HCT116 (cell line): ENCODE data around the gene CEP131. TPM values are rescaled to one million over a fixed set of nuclear protein-coding genes. Genes with fewer than 3 reads are reported as not detected.

Experiments
- ATAC-seq: fragments of 200-7000 bp; cut with Tn5 transposase; 2 replicates; pipeline ENCODE4 v1.9.1; 2020; ENCODE audit warnings: mild to moderate bottlenecking, moderate library complexity
- BruUV-seq: library from RNA; stranded (reverse); fragments of 400-500 nt; replicated peaks from 2 replicates; lab custom pipeline; 2021; lab: Mats Ljungman, UMichigan
- CTCF ChIA-PET: fragments of 300-600 bp; sonication (Branson Sonifier 250); formaldehyde crosslinking; loops from one replicate; lab custom pipeline; 2021; ENCODE audit warnings: antibody characterized with exemption; lab: Charles Lee
- POLR2A ChIA-PET: fragments of 300-600, 350-600 bp; sonication (Branson Sonifier 250); formaldehyde crosslinking; loops from one replicate; lab custom pipeline; 2021; ENCODE audit warnings: antibody characterized with exemption; lab: Charles Lee
- RAD21 ChIA-PET, 2 experiments: fragments of 300-600 bp; sonication (Branson Sonifier 250); formaldehyde crosslinking; loops; one replicate each; lab custom pipeline; 2023; ENCODE audit warnings: low total read pairs in 2 of 2; ENCODE audit not compliant: uncharacterized antibody in 2 of 2, unreplicated experiment in 2 of 2, low non-redundant PET in 1 of 2; lab: Charles Lee
- DNase-seq: peaks from one replicate; pipeline ENCODE4 v3.0.0-alpha.2; 2010; ENCODE audit warnings: low read depth, low spot score
- H2AFZ ChIP-seq: fragments of 200-600 bp; shearing (Covaris generic), sonication (generic); 2 replicates; pipeline ENCODE4 v1.6.1; 2017; ENCODE audit warnings: low read depth, mixed run types, mixed read lengths, antibody characterized with exemption, low read length; ENCODE audit not compliant: poor library complexity, severe bottlenecking
- H3K27ac ChIP-seq: 2 replicates; pipeline ENCODE4 v1.5.1; 2012; ENCODE audit warnings: low read depth, low read length
- H3K27me3 ChIP-seq: fragments of 200-600 bp; sonication (generic); 2 replicates; pipeline ENCODE4 v1.6.1; 2016; ENCODE audit warnings: mixed run types, low read length, mixed read lengths; ENCODE audit not compliant: insufficient read depth
- H3K36me3 ChIP-seq, 2 experiments: fragments of 200-500 bp in 1 of 2; fragments of 200-600 bp in 1 of 2; sonication (Bioruptor generic) in 1 of 2; sonication (generic) in 1 of 2; 2 replicates each; pipeline versions ENCODE4 v1.5.1 to v1.6.1; 2014 to 2016; ENCODE audit warnings: low read length in 2 of 2, inconsistent platforms in 1 of 2, mixed read lengths in 1 of 2, mixed run types in 1 of 2; ENCODE audit not compliant: insufficient read depth in 2 of 2, control insufficient read depth in 1 of 2
- H3K4me1 ChIP-seq, 2 experiments: fragments of 200-600 bp in 1 of 2; sonication (generic) in 1 of 2; 2 replicates each; pipeline versions ENCODE4 v1.5.1 to v1.6.1; 2012 to 2017; ENCODE audit warnings: low read length in 2 of 2, inconsistent platforms in 1 of 2, mild to moderate bottlenecking in 1 of 2, mixed read lengths in 1 of 2, mixed run types in 1 of 2, moderate library complexity in 1 of 2; ENCODE audit not compliant: insufficient read depth in 2 of 2, control insufficient read depth in 1 of 2
- H3K4me2 ChIP-seq: fragments of 200-600 bp; sonication (generic); 2 replicates; pipeline ENCODE4 v1.6.1; 2017; ENCODE audit warnings: mixed run types, low read length, mixed read lengths
- H3K4me3 ChIP-seq, 2 experiments: fragments of 200-600 bp in 1 of 2; sonication (generic) in 1 of 2; replicated peaks in 1 of 2; 2 replicates each; pipeline ENCODE4 v1.5.1; 2011 to 2016; ENCODE audit warnings: low read length in 2 of 2, control low read depth in 1 of 2, low read depth in 1 of 2, mild to moderate bottlenecking in 1 of 2, mixed read lengths in 1 of 2, mixed run types in 1 of 2
- H3K79me2 ChIP-seq: fragments of 200-600 bp; sonication (generic); 2 replicates; pipeline ENCODE4 v1.6.1; 2017; ENCODE audit warnings: mild to moderate bottlenecking, mixed run types, low read length, moderate library complexity, mixed read lengths; ENCODE audit not compliant: insufficient read depth
- H3K9ac ChIP-seq: fragments of 200-600 bp; sonication (generic); 2 replicates; pipeline ENCODE4 v1.6.1; 2016; ENCODE audit warnings: low read length, mixed read lengths
- H3K9me2 ChIP-seq: fragments of 200-600 bp; sonication (generic), shearing (Covaris generic); 2 replicates; pipeline ENCODE4 v1.6.1; 2017; ENCODE audit warnings: mixed run types, mild to moderate bottlenecking, moderate library complexity; ENCODE audit not compliant: insufficient read depth
- H3K9me3 ChIP-seq, 2 experiments: fragments of 200-500 bp in 1 of 2; fragments of 200-600 bp in 1 of 2; sonication (Bioruptor generic) in 1 of 2; sonication (generic) in 1 of 2; 2 replicates each; pipeline ENCODE4 v1.6.1; 2014 to 2017; ENCODE audit warnings: low read length in 2 of 2, mixed read lengths in 2 of 2, inconsistent platforms in 1 of 2, low read depth in 1 of 2, mild to moderate bottlenecking in 1 of 2, mixed run types in 1 of 2, moderate library complexity in 1 of 2; ENCODE audit not compliant: control insufficient read depth in 1 of 2, insufficient read depth in 1 of 2
- H4K20me1 ChIP-seq: fragments of 200-600 bp; sonication (generic), shearing (Covaris generic); 2 replicates; pipeline ENCODE4 v1.6.1; 2017; ENCODE audit warnings: mixed run types, mild to moderate bottlenecking, moderate library complexity; ENCODE audit not compliant: insufficient read depth
- CBX3 ChIP-seq: IDR thresholded peaks from 2 replicates; pipeline ENCODE4 v1.6.1; 2012; ENCODE audit warnings: low read depth
- CTCF ChIP-seq, 3 experiments: fragments of 200-600 bp in 1 of 3; sonication (generic) in 1 of 3; IDR thresholded peaks in 2 of 3; conservative IDR thresholded peaks in 1 of 3; 2 replicates each; pipeline ENCODE4 v1.5.1; 2012 to 2017; ENCODE audit warnings: low read depth in 2 of 3, low read length in 2 of 3, antibody characterized with exemption in 1 of 3, borderline replicate concordance in 1 of 3, control low read depth in 1 of 3, mild to moderate bottlenecking in 1 of 3, mixed read lengths in 1 of 3, mixed run types in 1 of 3, moderate library complexity in 1 of 3; ENCODE audit not compliant: insufficient read depth in 1 of 3
- EGR1 ChIP-seq: IDR thresholded peaks from 2 replicates; pipeline ENCODE4 v1.6.1; 2012; ENCODE audit warnings: low read depth
- ELF1 ChIP-seq: IDR thresholded peaks from 2 replicates; pipeline ENCODE4 v1.6.1; 2012; ENCODE audit warnings: low read depth, borderline replicate concordance
- EZH2 ChIP-seq: fragments of 200-600 bp; sonication (generic); IDR thresholded peaks from 2 replicates; pipeline ENCODE4 v1.6.1; 2017; ENCODE audit warnings: antibody characterized with exemption, mixed run types
- EZH2phosphoT487 ChIP-seq: fragments of 200-600 bp; IDR thresholded peaks from 2 replicates; pipeline ENCODE4 v1.6.1; 2018; ENCODE audit warnings: antibody characterized with exemption, borderline replicate concordance
- FOSL1 ChIP-seq: IDR thresholded peaks from 2 replicates; pipeline ENCODE4 v1.6.1; 2012; ENCODE audit warnings: low read depth
- JUND ChIP-seq: IDR thresholded peaks from 2 replicates; pipeline ENCODE4 v1.6.1; 2012
- MAX ChIP-seq: IDR thresholded peaks from 2 replicates; pipeline ENCODE4 v1.6.1; 2012
- RAD21 ChIP-seq: IDR thresholded peaks from 2 replicates; pipeline ENCODE4 v1.6.1; 2012; ENCODE audit warnings: low read depth, mild to moderate bottlenecking
- SP1 ChIP-seq: IDR thresholded peaks from 2 replicates; pipeline ENCODE4 v1.6.1; 2012; ENCODE audit warnings: low read depth
- SRF ChIP-seq: IDR thresholded peaks from 2 replicates; pipeline ENCODE4 v1.6.1; 2012; ENCODE audit warnings: low read depth
- ZFX ChIP-seq: fragments of 450-650 bp; IDR thresholded peaks from 2 replicates; pipeline ENCODE4 v1.6.1; 2017
- ZNF274 ChIP-seq: fragments of 200-500 bp; sonication (Bioruptor generic); IDR thresholded peaks from 2 replicates; pipeline ENCODE4 v1.6.1; 2014; ENCODE audit warnings: mild to moderate bottlenecking, low read depth, low read length, inconsistent platforms
- intact Hi-C: fragments of 100-400 bp; cut with micrococcal nuclease; formaldehyde crosslinking; loops from 2 replicates; pipeline ENCODE4 v1.10.0; 2022
- total RNA-seq: library from RNA; stranded (reverse); gene quantifications from one replicate; pipeline ENCODE4 v1.2.1, GENCODE V29; 2021; ENCODE audit not compliant: unreplicated experiment
- TF ChIP-seq, protein P1 (sequence below): IDR thresholded peaks from 2 replicates; pipeline ENCODE4 v1.6.1; 2011; ENCODE audit warnings: mild to moderate bottlenecking, low read length, moderate library complexity; ENCODE audit not compliant: insufficient replicate concordance; ENCODE audit errors: extremely low read depth
- TF ChIP-seq, protein P2 (sequence below): IDR thresholded peaks from 2 replicates; pipeline ENCODE4 v1.6.1; 2012; ENCODE audit warnings: low read depth

CEP131 gene
- total RNA-seq, 1 experiment from 2014 or later: 30.2 TPM

DNA sequence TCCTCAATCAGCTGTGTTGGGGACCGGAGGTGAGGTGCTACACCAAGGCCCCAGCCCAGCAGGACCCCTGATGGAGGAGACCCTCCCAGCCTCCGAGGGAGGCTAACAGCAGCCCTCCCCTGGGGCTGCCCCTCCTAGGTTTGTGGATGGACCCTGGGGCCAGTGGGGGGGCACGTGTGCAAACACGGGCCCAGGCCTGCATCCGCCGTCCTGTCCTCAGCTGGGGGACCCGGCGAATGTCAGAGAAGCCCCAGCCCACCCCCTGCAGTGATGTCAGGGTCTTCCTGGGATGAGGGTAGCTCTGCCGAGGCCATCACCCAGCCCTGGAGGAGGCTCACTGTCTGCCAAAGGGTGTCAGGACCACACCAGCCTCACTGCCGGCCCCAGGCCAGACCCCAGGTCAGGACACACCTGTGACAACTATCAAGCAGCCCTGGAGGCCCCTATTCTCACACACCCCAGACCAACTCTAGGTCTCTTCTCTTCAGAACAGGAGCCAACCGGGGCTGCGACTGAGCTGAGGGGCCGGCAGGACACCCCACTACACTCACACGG lies 26.7 kb downstream of the CEP131 start:
- ATAC-seq (no peak), DNase-seq (no peak)
- no peak for TF ChIP-seq RAD21
- TF ChIP-seq SRF: no peak
- no peak for TF ChIP-seq CBX3
- no peak for TF ChIP-seq ZFX
- no peak for TF ChIP-seq ZNF274
- no peak for TF ChIP-seq EZH2
- TF ChIP-seq MAX: no peak
- no peak for TF ChIP-seq EZH2phosphoT487
- no peak for TF ChIP-seq FOSL1
- no peak for TF ChIP-seq SP1
- TF ChIP-seq CTCF (IDR thresholded peaks at IDR 0.05 in 2 of 3, conservative IDR thresholded peaks at IDR 0.05 in 1 of 3; ENCODE audit: borderline replicate concordance in 1 of 3, insufficient read depth in 1 of 3, low read depth in 2 of 3, low read length in 2 of 3): no peak
- TF ChIP-seq, protein P1, sequence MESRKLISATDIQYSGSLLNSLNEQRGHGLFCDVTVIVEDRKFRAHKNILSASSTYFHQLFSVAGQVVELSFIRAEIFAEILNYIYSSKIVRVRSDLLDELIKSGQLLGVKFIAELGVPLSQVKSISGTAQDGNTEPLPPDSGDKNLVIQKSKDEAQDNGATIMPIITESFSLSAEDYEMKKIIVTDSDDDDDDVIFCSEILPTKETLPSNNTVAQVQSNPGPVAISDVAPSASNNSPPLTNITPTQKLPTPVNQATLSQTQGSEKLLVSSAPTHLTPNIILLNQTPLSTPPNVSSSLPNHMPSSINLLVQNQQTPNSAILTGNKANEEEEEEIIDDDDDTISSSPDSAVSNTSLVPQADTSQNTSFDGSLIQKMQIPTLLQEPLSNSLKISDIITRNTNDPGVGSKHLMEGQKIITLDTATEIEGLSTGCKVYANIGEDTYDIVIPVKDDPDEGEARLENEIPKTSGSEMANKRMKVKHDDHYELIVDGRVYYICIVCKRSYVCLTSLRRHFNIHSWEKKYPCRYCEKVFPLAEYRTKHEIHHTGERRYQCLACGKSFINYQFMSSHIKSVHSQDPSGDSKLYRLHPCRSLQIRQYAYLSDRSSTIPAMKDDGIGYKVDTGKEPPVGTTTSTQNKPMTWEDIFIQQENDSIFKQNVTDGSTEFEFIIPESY: no peak
- no peak for TF ChIP-seq JUND
- TF ChIP-seq, protein P2, sequence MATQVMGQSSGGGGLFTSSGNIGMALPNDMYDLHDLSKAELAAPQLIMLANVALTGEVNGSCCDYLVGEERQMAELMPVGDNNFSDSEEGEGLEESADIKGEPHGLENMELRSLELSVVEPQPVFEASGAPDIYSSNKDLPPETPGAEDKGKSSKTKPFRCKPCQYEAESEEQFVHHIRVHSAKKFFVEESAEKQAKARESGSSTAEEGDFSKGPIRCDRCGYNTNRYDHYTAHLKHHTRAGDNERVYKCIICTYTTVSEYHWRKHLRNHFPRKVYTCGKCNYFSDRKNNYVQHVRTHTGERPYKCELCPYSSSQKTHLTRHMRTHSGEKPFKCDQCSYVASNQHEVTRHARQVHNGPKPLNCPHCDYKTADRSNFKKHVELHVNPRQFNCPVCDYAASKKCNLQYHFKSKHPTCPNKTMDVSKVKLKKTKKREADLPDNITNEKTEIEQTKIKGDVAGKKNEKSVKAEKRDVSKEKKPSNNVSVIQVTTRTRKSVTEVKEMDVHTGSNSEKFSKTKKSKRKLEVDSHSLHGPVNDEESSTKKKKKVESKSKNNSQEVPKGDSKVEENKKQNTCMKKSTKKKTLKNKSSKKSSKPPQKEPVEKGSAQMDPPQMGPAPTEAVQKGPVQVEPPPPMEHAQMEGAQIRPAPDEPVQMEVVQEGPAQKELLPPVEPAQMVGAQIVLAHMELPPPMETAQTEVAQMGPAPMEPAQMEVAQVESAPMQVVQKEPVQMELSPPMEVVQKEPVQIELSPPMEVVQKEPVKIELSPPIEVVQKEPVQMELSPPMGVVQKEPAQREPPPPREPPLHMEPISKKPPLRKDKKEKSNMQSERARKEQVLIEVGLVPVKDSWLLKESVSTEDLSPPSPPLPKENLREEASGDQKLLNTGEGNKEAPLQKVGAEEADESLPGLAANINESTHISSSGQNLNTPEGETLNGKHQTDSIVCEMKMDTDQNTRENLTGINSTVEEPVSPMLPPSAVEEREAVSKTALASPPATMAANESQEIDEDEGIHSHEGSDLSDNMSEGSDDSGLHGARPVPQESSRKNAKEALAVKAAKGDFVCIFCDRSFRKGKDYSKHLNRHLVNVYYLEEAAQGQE: no peak
- no peak for TF ChIP-seq EGR1
- no peak for TF ChIP-seq ELF1
- no peaks in the 10 kb centered on the region for H3K9me3 ChIP-seq
- H3K4me2 ChIP-seq: no peak overlapping the region
- ChIA-PET POLR2A (no interaction called here), CTCF (no interaction called here), RAD21 (no interaction called here)
- peaks cover 3 to 5% of the 10 kb centered on the region in 2 experiments for H3K36me3 ChIP-seq
- no peak overlapping the region for H3K9ac ChIP-seq
- no peaks in the 10 kb centered on the region for H3K27me3 ChIP-seq
- no peaks in the 10 kb centered on the region for H3K9me2 ChIP-seq
- no peaks in the 10 kb centered on the region for H3K79me2 ChIP-seq
- H3K4me1 ChIP-seq: peaks cover 0 to 5% of the 10 kb centered on the region in 2 experiments; a peak in 1 of 4 replicates
- H4K20me1 ChIP-seq: no peaks in the 10 kb centered on the region
- no peak overlapping the region for H3K4me3 ChIP-seq
- intact Hi-C loops: no loop called here
- BruUV-seq: no TSS peak
- no peak overlapping the region for H3K27ac ChIP-seq
- no peak overlapping the region for H2AFZ ChIP-seq
